WERI-Rb-1 (cell line): Measurements from ENCODE around the gene CLIC6.

Source experiments
- DNase-seq: peaks from one replicate; pipeline ENCODE4 v3.0.0-alpha.2; 2020
- H3K27ac ChIP-seq: fragments of 250-450 bp; sonication (Bioruptor Pico); 2 replicates; pipeline ENCODE4 v1.5.1; 2020; ENCODE audit warnings: mild to moderate bottlenecking, moderate library complexity
- H3K27me3 ChIP-seq: fragments of 250-450 bp; sonication (Bioruptor Pico); 2 replicates; pipeline ENCODE4 v1.5.1; 2021; ENCODE audit warnings: mild to moderate bottlenecking, low read depth, moderate library complexity; ENCODE audit not compliant: insufficient read depth, severe bottlenecking
- H3K36me3 ChIP-seq: fragments of 250-450 bp; sonication (Bioruptor Pico); 2 replicates; pipeline ENCODE4 v1.5.1; 2020; ENCODE audit warnings: mild to moderate bottlenecking, moderate library complexity
- H3K4me3 ChIP-seq: 2 replicates; pipeline ENCODE4 v1.5.1; 2011; ENCODE audit warnings: low read depth, mild to moderate bottlenecking, control low read depth, low read length
- H3K9me3 ChIP-seq: fragments of 250-450 bp; sonication (Bioruptor Pico); 2 replicates; pipeline ENCODE4 v1.5.1; 2021; ENCODE audit warnings: mild to moderate bottlenecking, moderate library complexity; ENCODE audit not compliant: severe bottlenecking
- CTCF ChIP-seq: IDR thresholded peaks from 2 replicates; pipeline ENCODE4 v1.5.1; 2011; ENCODE audit warnings: low read depth, mild to moderate bottlenecking, control low read depth, inconsistent platforms, low read length

The CLIC6 gene

GRCh38 chr21:34744801-34745200 is 76.0 kb downstream of the CLIC6 start:
- Histone ChIP-seq H3K27me3 (peaks cover 100% of the 10 kb centered on the region), H3K36me3 (no peaks in the 10 kb centered on the region), H3K4me3 (no peak overlapping the region), H3K9me3 (peaks cover 3% of the 10 kb centered on the region), H3K27ac (no peak overlapping the region)
- DNase-seq = no peak
- TF ChIP-seq CTCF = no peak

GRCh38 chr21:34745557-34746255 is 76.9 kb downstream of the CLIC6 start:
- Histone ChIP-seq H3K27me3 (peaks cover 100% of the 10 kb centered on the region), H3K36me3 (no peaks in the 10 kb centered on the region), H3K27ac (no peak overlapping the region), H3K4me3 (no peak overlapping the region), H3K9me3 (peaks cover 3% of the 10 kb centered on the region)
- peak; percentile 78 for TF ChIP-seq CTCF
- peak; percentile 48 for DNase-seq

- Histone ChIP-seq H3K36me3 (no peaks in the 10 kb centered on the region), H3K9me3 (peaks cover 3% of the 10 kb centered on the region), H3K27me3 (peaks cover 100% of the 10 kb centered on the region), H3K4me3 (no peak overlapping the region), H3K27ac (no peak overlapping the region)
- no peak for DNase-seq
- TF ChIP-seq CTCF = no peak
Observed at GRCh38 chr21:34748862-34749261, 80.1 kb downstream of the CLIC6 start.

- no peak overlapping the region for H3K27ac ChIP-seq
- H3K9me3 ChIP-seq = peaks cover 5% of the 10 kb centered on the region
- no peak for TF ChIP-seq CTCF
- DNase-seq = no peak
- no peak overlapping the region for H3K4me3 ChIP-seq
- H3K36me3 ChIP-seq = no peaks in the 10 kb centered on the region
- H3K27me3 ChIP-seq = peaks cover 99% of the 10 kb centered on the region
Observed at GRCh38 chr21:34754690-34755647, 86.2 kb downstream of the CLIC6 start.

GRCh38 chr21:34761758-34762330 is 93.0 kb downstream of the CLIC6 start:
- peaks cover 6% of the 10 kb centered on the region for H3K9me3 ChIP-seq
- TF ChIP-seq CTCF = no peak
- H3K27ac ChIP-seq = no peak overlapping the region
- no peak overlapping the region for H3K4me3 ChIP-seq
- no peaks in the 10 kb centered on the region for H3K36me3 ChIP-seq
- peaks cover 90% of the 10 kb centered on the region for H3K27me3 ChIP-seq
- no peak for DNase-seq
